A673 (cell line): Measurements from ENCODE around the gene ULK4. TPM values are rescaled to one million over a fixed set of nuclear protein-coding genes. Genes with fewer than 3 reads are reported as not detected.

Source experiments
- BruUV-seq: library from RNA; stranded (reverse); fragments of 400-500 nt; replicated peaks from 2 replicates; lab custom pipeline; 2021; lab: Mats Ljungman, UMichigan
- CTCF ChIA-PET: fragments of 300-600 bp; sonication (Branson Sonifier 250); formaldehyde crosslinking; loops from one replicate; lab custom pipeline; 2022; ENCODE audit warnings: antibody characterized with exemption; lab: Charles Lee
- POLR2A ChIA-PET: fragments of 300-600 bp; sonication (Branson Sonifier 250); formaldehyde crosslinking; loops from one replicate; lab custom pipeline; 2022; ENCODE audit warnings: antibody characterized with exemption; ENCODE audit not compliant: low non-redundant PET; lab: Charles Lee
- DNase-seq: peaks from one replicate; pipeline ENCODE4 v3.0.0-alpha.2; 2015; ENCODE audit warnings: low spot score
- H3K27ac ChIP-seq: fragments of 200-600 bp; sonication (generic); 2 replicates; pipeline ENCODE4 v1.5.1; 2016; ENCODE audit warnings: mixed run types, low read depth, mild to moderate bottlenecking, mixed read lengths, antibody characterized with exemption, low read length; ENCODE audit not compliant: poor library complexity, severe bottlenecking
- H3K27me3 ChIP-seq: fragments of 200-600 bp; sonication (generic); replicated peaks from 2 replicates; pipeline ENCODE4 v1.6.1; 2017; ENCODE audit warnings: mixed run types, low read depth, mild to moderate bottlenecking, mixed read lengths, antibody characterized with exemption, low read length; ENCODE audit not compliant: insufficient read depth, poor library complexity
- H3K36me3 ChIP-seq: fragments of 200-600 bp; sonication (generic); 2 replicates; pipeline ENCODE4 v1.6.1; 2016; ENCODE audit warnings: mixed run types, mild to moderate bottlenecking, mixed read lengths, antibody characterized with exemption, low read length; ENCODE audit not compliant: insufficient read depth, poor library complexity, severe bottlenecking
- H3K4me1 ChIP-seq: fragments of 200-600 bp; sonication (generic); 2 replicates; pipeline ENCODE4 v1.6.1; 2017; ENCODE audit warnings: mixed run types, mild to moderate bottlenecking, mixed read lengths, antibody characterized with exemption, low read length; ENCODE audit not compliant: insufficient read depth, poor library complexity, severe bottlenecking
- H3K4me3 ChIP-seq: fragments of 200-600 bp; sonication (generic); 2 replicates; pipeline ENCODE4 v1.5.1; 2016; ENCODE audit warnings: low read depth, mixed run types, mild to moderate bottlenecking, mixed read lengths, low read length; ENCODE audit not compliant: poor library complexity, severe bottlenecking
- H3K9me3 ChIP-seq: fragments of 200-600 bp; sonication (generic); 2 replicates; pipeline ENCODE4 v1.6.1; 2016; ENCODE audit warnings: mixed run types, low read depth, mild to moderate bottlenecking, mixed read lengths, antibody characterized with exemption, low read length; ENCODE audit not compliant: poor library complexity, severe bottlenecking
- EZH2 ChIP-seq: fragments of 200-600 bp; sonication (generic); IDR thresholded peaks from 2 replicates; pipeline ENCODE4 v1.6.1; 2017; ENCODE audit warnings: borderline replicate concordance, low read depth, mild to moderate bottlenecking, mixed read lengths, antibody characterized with exemption, low read length; ENCODE audit not compliant: poor library complexity, severe bottlenecking
- intact Hi-C: fragments of 100-400 bp; cut with micrococcal nuclease; formaldehyde crosslinking; loops from one replicate; pipeline ENCODE4 v1.10.0; 2022; ENCODE audit not compliant: unreplicated experiment
- total RNA-seq: library from RNA; stranded (reverse); gene quantifications from 2 replicates; pipeline ENCODE4 v1.2.3, GENCODE V29; 2021
- TF ChIP-seq, protein P1 (sequence below): fragments of 300-800, 200-600 bp; sonication (generic); conservative IDR thresholded peaks from 2 replicates; pipeline ENCODE4 v1.5.1; 2017; ENCODE audit warnings: low read depth, mild to moderate bottlenecking, antibody characterized with exemption, low read length, moderate library complexity, mixed read lengths

The ULK4 gene
- total RNA-seq, 1 experiment from 2014 or later = 7.4 TPM

DNA sequence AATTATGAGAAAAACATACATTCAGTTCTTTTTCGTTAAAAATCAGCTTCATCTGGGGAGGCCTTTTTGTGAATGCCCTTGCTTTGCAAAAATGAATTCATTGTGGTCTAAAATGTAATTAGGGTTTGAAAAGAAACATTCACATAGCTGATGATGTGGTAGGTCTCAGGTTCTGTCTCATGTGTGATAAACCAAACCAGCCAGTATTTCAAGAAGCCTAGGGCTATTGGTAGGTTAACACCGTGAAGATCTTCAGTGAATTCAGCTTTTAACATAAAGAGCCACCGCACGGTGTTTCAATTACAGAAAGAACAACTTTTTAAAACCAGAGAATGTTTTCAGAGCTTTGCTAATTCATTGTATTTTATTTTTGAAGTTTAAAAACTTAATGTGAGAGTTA is 720.7 kb downstream of the ULK4 start:
- H3K36me3 ChIP-seq = peaks cover 36% of the 10 kb centered on the region
- no peaks in the 10 kb centered on the region for H3K9me3 ChIP-seq
- no peaks in the 10 kb centered on the region for H3K27me3 ChIP-seq
- POLR2A ChIA-PET = no interaction called here
- DNase-seq = no peak
- H3K27ac ChIP-seq = no peak overlapping the region
- no TSS peak for BruUV-seq
- H3K4me3 ChIP-seq = no peak overlapping the region
- no peaks in the 10 kb centered on the region for H3K4me1 ChIP-seq
- intact Hi-C loops = no loop called here
- CTCF ChIA-PET = no interaction called here
- TF ChIP-seq EZH2 = no peak
- TF ChIP-seq, protein P1, sequence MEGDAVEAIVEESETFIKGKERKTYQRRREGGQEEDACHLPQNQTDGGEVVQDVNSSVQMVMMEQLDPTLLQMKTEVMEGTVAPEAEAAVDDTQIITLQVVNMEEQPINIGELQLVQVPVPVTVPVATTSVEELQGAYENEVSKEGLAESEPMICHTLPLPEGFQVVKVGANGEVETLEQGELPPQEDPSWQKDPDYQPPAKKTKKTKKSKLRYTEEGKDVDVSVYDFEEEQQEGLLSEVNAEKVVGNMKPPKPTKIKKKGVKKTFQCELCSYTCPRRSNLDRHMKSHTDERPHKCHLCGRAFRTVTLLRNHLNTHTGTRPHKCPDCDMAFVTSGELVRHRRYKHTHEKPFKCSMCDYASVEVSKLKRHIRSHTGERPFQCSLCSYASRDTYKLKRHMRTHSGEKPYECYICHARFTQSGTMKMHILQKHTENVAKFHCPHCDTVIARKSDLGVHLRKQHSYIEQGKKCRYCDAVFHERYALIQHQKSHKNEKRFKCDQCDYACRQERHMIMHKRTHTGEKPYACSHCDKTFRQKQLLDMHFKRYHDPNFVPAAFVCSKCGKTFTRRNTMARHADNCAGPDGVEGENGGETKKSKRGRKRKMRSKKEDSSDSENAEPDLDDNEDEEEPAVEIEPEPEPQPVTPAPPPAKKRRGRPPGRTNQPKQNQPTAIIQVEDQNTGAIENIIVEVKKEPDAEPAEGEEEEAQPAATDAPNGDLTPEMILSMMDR = no peak

DNA sequence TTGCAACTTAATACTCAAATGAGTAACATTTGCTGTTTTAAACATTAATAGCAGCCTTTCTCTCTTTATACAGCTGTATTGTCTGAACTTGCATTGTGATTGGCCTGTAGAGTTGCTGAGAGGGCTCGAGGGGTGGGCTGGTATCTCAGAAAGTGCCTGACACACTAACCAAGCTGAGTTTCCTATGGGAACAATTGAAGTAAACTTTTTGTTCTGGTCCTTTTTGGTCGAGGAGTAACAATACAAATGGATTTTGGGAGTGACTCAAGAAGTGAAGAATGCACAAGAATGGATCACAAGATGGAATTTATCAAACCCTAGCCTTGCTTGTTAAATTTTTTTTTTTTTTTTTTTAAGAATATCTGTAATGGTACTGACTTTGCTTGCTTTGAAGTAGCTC is 722.3 kb downstream of the ULK4 start:
- DNase-seq = no peak
- intact Hi-C loops = no loop called here
- Histone ChIP-seq H3K27ac (no peak overlapping the region), H3K4me1 (no peaks in the 10 kb centered on the region), H3K4me3 (no peak overlapping the region), H3K9me3 (no peaks in the 10 kb centered on the region), H3K27me3 (no peaks in the 10 kb centered on the region), H3K36me3 (peaks cover 50% of the 10 kb centered on the region)
- ChIA-PET CTCF (interaction anchor here (0.6 kb wide), 1 partner anchor 646 kb away, joined by 6 read pairs; no protein-coding TSS in a partner anchor), POLR2A (no interaction called here)
- TF ChIP-seq, protein P1 = no peak
- no peak for TF ChIP-seq EZH2
- no TSS peak for BruUV-seq

DNA sequence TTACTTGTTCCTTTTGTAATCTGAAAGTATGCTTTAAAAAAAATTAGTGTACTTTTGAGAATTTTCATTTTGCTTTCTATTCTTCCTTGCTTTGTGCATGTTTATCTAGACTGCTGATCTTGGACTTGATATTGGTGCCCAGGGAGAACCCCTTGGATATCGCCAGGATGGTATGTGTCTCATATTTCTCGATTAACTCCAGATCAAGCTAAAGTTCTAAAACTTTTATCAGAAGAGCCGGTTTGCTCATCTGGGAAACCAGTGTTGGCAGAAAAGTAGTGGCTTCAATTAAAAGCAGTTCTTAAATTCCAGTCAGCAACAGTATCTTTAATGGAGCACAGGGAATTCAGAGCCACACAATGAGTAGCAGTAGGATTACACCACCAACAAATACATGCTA is 724.0 kb downstream of the ULK4 start:
- Histone ChIP-seq H3K4me1 (no peaks in the 10 kb centered on the region), H3K9me3 (no peaks in the 10 kb centered on the region), H3K27me3 (no peaks in the 10 kb centered on the region), H3K27ac (no peak overlapping the region), H3K4me3 (no peak overlapping the region), H3K36me3 (peaks cover 66% of the 10 kb centered on the region)
- intact Hi-C loops = no loop called here
- no TSS peak for BruUV-seq
- no peak for TF ChIP-seq EZH2
- TF ChIP-seq, protein P1 = no peak
- DNase-seq = no peak
- CTCF ChIA-PET = no interaction called here
- POLR2A ChIA-PET = no interaction called here
